Breast epithelium (tissue), 3 donors: Measurements from ENCODE around the gene STEEP1.

Source experiments
- POLR2AphosphoS5 ChIP-seq, 3 donors: sonication (generic); formaldehyde crosslinking; IDR thresholded peaks; one replicate each; pipeline ENCODE4 v1.6.1; 2017; ENCODE audit warnings: antibody characterized with exemption in 3 of 3
- TF ChIP-seq, protein P1 (sequence below), 3 donors: fragments of 450-650 bp; IDR thresholded peaks; one replicate each; pipeline ENCODE4 v1.5.1; 2016 to 2017; ENCODE audit warnings: antibody characterized with exemption in 3 of 3, mild to moderate bottlenecking in 3 of 3, moderate library complexity in 3 of 3

DNA sequence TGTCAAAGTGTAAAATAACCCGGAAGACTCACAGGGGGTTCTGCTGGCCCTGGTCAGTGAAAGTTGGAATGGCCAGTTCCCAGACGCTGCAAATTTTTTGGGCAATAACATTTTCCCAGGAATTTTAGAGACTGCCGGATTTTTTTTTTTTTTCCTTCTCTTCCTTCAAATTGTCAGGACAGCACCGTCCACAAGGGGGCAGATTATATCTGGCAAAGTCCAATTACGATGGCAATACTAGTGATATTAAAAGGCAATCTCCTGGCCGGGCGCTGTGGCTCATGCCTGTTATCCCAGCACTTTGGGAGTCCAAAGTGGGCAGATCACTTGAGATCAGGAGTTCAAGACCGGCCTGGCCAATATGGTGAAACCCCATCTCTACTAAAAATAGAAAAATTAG, 76.5 kb downstream of the STEEP1 start:
- no peak for TF ChIP-seq POLR2AphosphoS5 (IDR thresholded peaks at IDR 0.05)
- TF ChIP-seq, protein P1, sequence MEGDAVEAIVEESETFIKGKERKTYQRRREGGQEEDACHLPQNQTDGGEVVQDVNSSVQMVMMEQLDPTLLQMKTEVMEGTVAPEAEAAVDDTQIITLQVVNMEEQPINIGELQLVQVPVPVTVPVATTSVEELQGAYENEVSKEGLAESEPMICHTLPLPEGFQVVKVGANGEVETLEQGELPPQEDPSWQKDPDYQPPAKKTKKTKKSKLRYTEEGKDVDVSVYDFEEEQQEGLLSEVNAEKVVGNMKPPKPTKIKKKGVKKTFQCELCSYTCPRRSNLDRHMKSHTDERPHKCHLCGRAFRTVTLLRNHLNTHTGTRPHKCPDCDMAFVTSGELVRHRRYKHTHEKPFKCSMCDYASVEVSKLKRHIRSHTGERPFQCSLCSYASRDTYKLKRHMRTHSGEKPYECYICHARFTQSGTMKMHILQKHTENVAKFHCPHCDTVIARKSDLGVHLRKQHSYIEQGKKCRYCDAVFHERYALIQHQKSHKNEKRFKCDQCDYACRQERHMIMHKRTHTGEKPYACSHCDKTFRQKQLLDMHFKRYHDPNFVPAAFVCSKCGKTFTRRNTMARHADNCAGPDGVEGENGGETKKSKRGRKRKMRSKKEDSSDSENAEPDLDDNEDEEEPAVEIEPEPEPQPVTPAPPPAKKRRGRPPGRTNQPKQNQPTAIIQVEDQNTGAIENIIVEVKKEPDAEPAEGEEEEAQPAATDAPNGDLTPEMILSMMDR (IDR thresholded peaks at IDR 0.05), result peak in 2 of 3 donors; percentile 35 to 42
